Naive thymus-derived CD8-positive, alpha-beta T cell (primary cell): Measurements from ENCODE around the gene VPS39. TPM values are rescaled to one million over a fixed set of nuclear protein-coding genes. Genes with fewer than 3 reads are reported as not detected.

ENCODE experiments used
- ATAC-seq, 2 donors: fragments of 150-1000 bp; cut with Tn5 transposase in 1 of 2; sonication (Bioruptor Pico), chemical (Tn5 transposase) in 1 of 2; 1 replicate in 1 of 2; 2 replicates in 1 of 2; pipeline ENCODE4 v1.10.0; 2021; ENCODE audit warnings: mild to moderate bottlenecking in 2 of 2, moderate library complexity in 2 of 2
- POLR2A ChIA-PET: fragments of 350-600 bp; sonication (Branson Sonifier 250); formaldehyde crosslinking; loops from one replicate; lab custom pipeline; 2021; ENCODE audit warnings: antibody characterized with exemption; lab: Charles Lee
- DNase-seq, 10 donors: peaks; one replicate each; pipeline versions ENCODE4 v3.0.0 to v3.0.0-alpha.2; 2020 to 2022
- H3K27ac Mint-ChIP-seq, 10 donors: one replicate each; pipeline ENCODE4 v1.8.0; 2020 to 2022; ENCODE audit warnings: mild to moderate bottlenecking in 10 of 10, mixed read lengths in 10 of 10, moderate library complexity in 4 of 10, inconsistent platforms in 1 of 10
- H3K27me3 Mint-ChIP-seq, 5 donors: one replicate each; pipeline ENCODE4 v1.8.0; 2021 to 2022; ENCODE audit warnings: mixed read lengths in 5 of 5
- H3K36me3 Mint-ChIP-seq, 3 donors: one replicate each; pipeline ENCODE4 v1.8.0; 2020 to 2022; ENCODE audit warnings: mixed read lengths in 3 of 3, mild to moderate bottlenecking in 2 of 3, inconsistent platforms in 1 of 3
- H3K4me1 Mint-ChIP-seq, 4 donors: one replicate each; pipeline ENCODE4 v1.8.0; 2021 to 2022; ENCODE audit warnings: mixed read lengths in 4 of 4
- H3K4me3 Mint-ChIP-seq, 10 donors: one replicate each; pipeline ENCODE4 v1.8.0; 2020 to 2022; ENCODE audit warnings: mild to moderate bottlenecking in 10 of 10, mixed read lengths in 10 of 10, moderate library complexity in 6 of 10, inconsistent platforms in 1 of 10
- H3K9me3 Mint-ChIP-seq, 9 donors: one replicate each; pipeline ENCODE4 v1.8.0; 2020 to 2022; ENCODE audit warnings: mixed read lengths in 9 of 9, mild to moderate bottlenecking in 3 of 9, inconsistent platforms in 1 of 9, moderate library complexity in 1 of 9
- polyA plus RNA-seq, 3 donors: library from polyadenylated mRNA; unstranded; fragments of 300-500 nt; fragmentation: Illumina TruSeq; gene quantifications; one replicate each; pipeline ENCODE4 v1.2.3, GENCODE V29; 2021
- total RNA-seq, 8 experiments: library from RNA in 2 of 8; stranded (reverse) in 2 of 8; gene quantifications; one replicate each; pipeline ENCODE4 v1.2.3 and lab custom pipeline; 2021 to 2026

Gene VPS39
- total and polyA plus RNA-seq, 5 experiments from 2014 or later = 26.9 to 113 (median 40.5) TPM

GRCh38 chr15:42217568-42217967, 9.5 kb upstream of the VPS39 start:
- peaks cover 0 to 77% (median 6%) of the 10 kb centered on the region in 3 donors for H3K36me3 Mint-ChIP-seq
- DNase-seq (no peak), ATAC-seq (no peak)
- H3K27me3 Mint-ChIP-seq = no peaks in the 10 kb centered on the region
- peak overlapping the region in 2 of 10 donors; percentile 11 to 37 for H3K27ac Mint-ChIP-seq
- POLR2A ChIA-PET = no interaction called here
- H3K4me1 Mint-ChIP-seq = peaks cover 0 to 7% (median 3%) of the 10 kb centered on the region in 4 donors
- no peaks in the 10 kb centered on the region for H3K9me3 Mint-ChIP-seq
- H3K4me3 Mint-ChIP-seq = no peak overlapping the region

- Mint-ChIP-seq H3K27me3 (no peaks in the 10 kb centered on the region), H3K9me3 (no peaks in the 10 kb centered on the region), H3K4me1 (peaks cover 0 to 7% (median 3%) of the 10 kb centered on the region in 4 donors), H3K27ac (peak overlapping the region in 5 of 10 donors; percentile 2 to 77 (median 25)), H3K4me3 (no peak overlapping the region), H3K36me3 (peaks cover 0 to 82% (median 13%) of the 10 kb centered on the region in 3 donors)
- POLR2A ChIA-PET = no interaction called here
- DNase-seq = no peak
- no peak for ATAC-seq
Measured at GRCh38 chr15:42215913-42216829, 8.1 kb upstream of the VPS39 start.

GRCh38 chr15:42214600-42214999, 6.5 kb upstream of the VPS39 start:
- peak overlapping the region in 4 of 10 donors; percentile 5 to 75 (median 50) for H3K27ac Mint-ChIP-seq
- H3K36me3 Mint-ChIP-seq = peaks cover 0 to 82% (median 15%) of the 10 kb centered on the region in 3 donors
- no peaks in the 10 kb centered on the region for H3K27me3 Mint-ChIP-seq
- DNase-seq (no peak), ATAC-seq (no peak)
- POLR2A ChIA-PET = no interaction called here
- no peak overlapping the region for H3K4me3 Mint-ChIP-seq
- peaks cover 0 to 7% (median 3%) of the 10 kb centered on the region in 4 donors for H3K4me1 Mint-ChIP-seq
- H3K9me3 Mint-ChIP-seq = no peaks in the 10 kb centered on the region

- H3K4me1 Mint-ChIP-seq = peaks cover 0 to 7% (median 3%) of the 10 kb centered on the region in 4 donors
- H3K4me3 Mint-ChIP-seq = no peak overlapping the region
- DNase-seq (no peak), ATAC-seq (no peak)
- peak overlapping the region in 4 of 10 donors; percentile 5 to 76 (median 40) for H3K27ac Mint-ChIP-seq
- H3K36me3 Mint-ChIP-seq = peaks cover 0 to 71% (median 11%) of the 10 kb centered on the region in 3 donors
- H3K9me3 Mint-ChIP-seq = no peaks in the 10 kb centered on the region
- H3K27me3 Mint-ChIP-seq = no peaks in the 10 kb centered on the region
- POLR2A ChIA-PET = no interaction called here
Measured at GRCh38 chr15:42213511-42213910, 5.4 kb upstream of the VPS39 start.

GRCh38 chr15:42210696-42211095, 2.6 kb upstream of the VPS39 start:
- POLR2A ChIA-PET = interaction anchor here (0.6 kb wide), 1 partner anchor 164 kb away, joined by 6 read pairs; no protein-coding TSS in a partner anchor
- H3K9me3 Mint-ChIP-seq = no peaks in the 10 kb centered on the region
- H3K27me3 Mint-ChIP-seq = no peaks in the 10 kb centered on the region
- H3K4me1 Mint-ChIP-seq = peaks cover 20 to 29% (median 27%) of the 10 kb centered on the region in 4 donors
- no peak overlapping the region for H3K27ac Mint-ChIP-seq
- DNase-seq (no peak), ATAC-seq (no peak)
- peaks cover 0 to 48% (median 11%) of the 10 kb centered on the region in 3 donors for H3K36me3 Mint-ChIP-seq
- no peak overlapping the region for H3K4me3 Mint-ChIP-seq

- DNase-seq = no peak
- Mint-ChIP-seq H3K36me3 (peaks cover 0 to 33% (median 4%) of the 10 kb centered on the region in 3 donors), H3K9me3 (no peaks in the 10 kb centered on the region), H3K4me1 (peaks cover 24 to 56% (median 48%) of the 10 kb centered on the region in 4 donors), H3K27ac (peak overlapping the region; percentile 3 to 99 (median 49)), H3K4me3 (peak overlapping the region; percentile 43 to 98 (median 94)), H3K27me3 (no peaks in the 10 kb centered on the region)
- POLR2A ChIA-PET = interaction anchor here (3.8 kb wide), 1 partner anchor 68 kb away, joined by 16 read pairs; the partner anchor contains the start of genes GANC and TMEM87A
- ATAC-seq = no peak
Measured at GRCh38 chr15:42206406-42206805, 1.7 kb downstream of the VPS39 start.

GRCh38 chr15:42203891-42204290, 4.2 kb downstream of the VPS39 start:
- ATAC-seq (no peak), DNase-seq (no peak)
- peaks cover 0 to 37% (median 8%) of the 10 kb centered on the region in 3 donors for H3K36me3 Mint-ChIP-seq
- no peaks in the 10 kb centered on the region for H3K27me3 Mint-ChIP-seq
- H3K27ac Mint-ChIP-seq = peak overlapping the region in 2 of 10 donors; percentile 63 to 71
- H3K4me3 Mint-ChIP-seq = peak overlapping the region in 3 of 10 donors; percentile 22 to 68 (median 57)
- H3K4me1 Mint-ChIP-seq = peaks cover 31 to 70% (median 62%) of the 10 kb centered on the region in 4 donors
- no peaks in the 10 kb centered on the region for H3K9me3 Mint-ChIP-seq
- POLR2A ChIA-PET = no interaction called here

GRCh38 chr15:42202653-42203052, 5.5 kb downstream of the VPS39 start:
- Mint-ChIP-seq H3K4me1 (peaks cover 29 to 64% (median 53%) of the 10 kb centered on the region in 4 donors), H3K36me3 (peaks cover 0 to 47% (median 15%) of the 10 kb centered on the region in 3 donors), H3K4me3 (no peak overlapping the region), H3K27ac (peak overlapping the region in 3 of 10 donors; percentile 13 to 62 (median 59)), H3K9me3 (no peaks in the 10 kb centered on the region), H3K27me3 (no peaks in the 10 kb centered on the region)
- ATAC-seq (no peak), DNase-seq (no peak)
- POLR2A ChIA-PET = interaction anchor here (0.7 kb wide), 1 partner anchor 74 kb away, joined by 3 read pairs; no protein-coding TSS in a partner anchor

GRCh38 chr15:42201801-42202200, 6.3 kb downstream of the VPS39 start:
- H3K9me3 Mint-ChIP-seq = no peaks in the 10 kb centered on the region
- POLR2A ChIA-PET = no interaction called here
- H3K4me1 Mint-ChIP-seq = peaks cover 27 to 55% (median 46%) of the 10 kb centered on the region in 4 donors
- DNase-seq (no peak), ATAC-seq (no peak)
- peaks cover 0 to 56% (median 21%) of the 10 kb centered on the region in 3 donors for H3K36me3 Mint-ChIP-seq
- no peaks in the 10 kb centered on the region for H3K27me3 Mint-ChIP-seq
- no peak overlapping the region for H3K4me3 Mint-ChIP-seq
- H3K27ac Mint-ChIP-seq = no peak overlapping the region

- H3K27ac Mint-ChIP-seq = no peak overlapping the region
- H3K4me3 Mint-ChIP-seq = no peak overlapping the region
- no peak for DNase-seq
- H3K27me3 Mint-ChIP-seq = no peaks in the 10 kb centered on the region
- no peaks in the 10 kb centered on the region for H3K9me3 Mint-ChIP-seq
- peaks cover 0 to 75% (median 36%) of the 10 kb centered on the region in 3 donors for H3K36me3 Mint-ChIP-seq
- ATAC-seq = no peak
- POLR2A ChIA-PET = no interaction called here
- H3K4me1 Mint-ChIP-seq = peaks cover 15 to 45% (median 32%) of the 10 kb centered on the region in 4 donors
Measured at GRCh38 chr15:42199126-42199525, 9.0 kb downstream of the VPS39 start.

GRCh38 chr15:42198516-42198915, 9.6 kb downstream of the VPS39 start:
- Mint-ChIP-seq H3K27me3 (no peaks in the 10 kb centered on the region), H3K36me3 (peaks cover 0 to 81% (median 36%) of the 10 kb centered on the region in 3 donors), H3K4me1 (peaks cover 13 to 39% (median 31%) of the 10 kb centered on the region in 4 donors), H3K27ac (no peak overlapping the region), H3K4me3 (no peak overlapping the region), H3K9me3 (no peaks in the 10 kb centered on the region)
- DNase-seq = no peak
- POLR2A ChIA-PET = no interaction called here
- no peak for ATAC-seq

- peak overlapping the region in 1 of 10 donors; percentile 55 for H3K27ac Mint-ChIP-seq
- H3K36me3 Mint-ChIP-seq = peaks cover 0 to 86% (median 36%) of the 10 kb centered on the region in 3 donors
- POLR2A ChIA-PET = no interaction called here
Measured at GRCh38 chr15:42194513-42194912, 13.6 kb downstream of the VPS39 start.

GRCh38 chr15:42193383-42193782, 14.7 kb downstream of the VPS39 start:
- POLR2A ChIA-PET = no interaction called here
- Mint-ChIP-seq H3K36me3 (peaks cover 0 to 85% (median 34%) of the 10 kb centered on the region in 3 donors), H3K27ac (peak overlapping the region in 1 of 10 donors; percentile 43), H3K4me3 (no peak overlapping the region), H3K27me3 (no peaks in the 10 kb centered on the region), H3K4me1 (peaks cover 9 to 26% (median 16%) of the 10 kb centered on the region in 4 donors), H3K9me3 (no peaks in the 10 kb centered on the region)
- ATAC-seq (no peak), DNase-seq (no peak)

More at GRCh38 chr15:42194513-42194912, 13.6 kb downstream of the VPS39 start:
- Mint-ChIP-seq H3K4me3 (no peak overlapping the region), H3K4me1 (peaks cover 9 to 28% (median 20%) of the 10 kb centered on the region in 4 donors), H3K9me3 (no peaks in the 10 kb centered on the region), H3K27me3 (no peaks in the 10 kb centered on the region)
- DNase-seq (no peak), ATAC-seq (no peak)
